ENCODE results near the gene AGPAT4. TPM values are rescaled to one million over a fixed set of nuclear protein-coding genes. Genes with fewer than 3 reads are reported as not detected.

Gene AGPAT4
- total and polyA plus RNA-seq, 2 experiments from 2014 or later = 3.0 to 3.9 TPM

GRCh38 chr6:161162722-161163121 lies 111.1 kb downstream of the AGPAT4 start:
- TF ChIP-seq EZH2 (IDR thresholded peaks at IDR 0.05; ENCODE audit: insufficient read depth, poor library complexity, severe bottlenecking) (no peak), EZH2phosphoT487 (IDR thresholded peaks at IDR 0.05; ENCODE audit: insufficient read depth, low read depth) (no peak)
- Histone ChIP-seq H3K4me2 (ENCODE audit: unreplicated experiment) (no peak overlapping the region), H3K79me2 (ENCODE audit: insufficient read depth) (peaks cover 9% of the 10 kb centered on the region; the same call in 1 of the 2 replicates), H4K20me1 (ENCODE audit: insufficient read depth) (no peaks in the 10 kb centered on the region), H3K4me1 (ENCODE audit: insufficient read depth) (peaks cover 8% of the 10 kb centered on the region), H3K9me3 (ENCODE audit: low read depth) (no peaks in the 10 kb centered on the region), H3K4me3 (no peak overlapping the region), H3K9me2 (ENCODE audit: insufficient read depth) (no peaks in the 10 kb centered on the region), H3K27ac (no peak overlapping the region), H3K36me3 (ENCODE audit: low read depth) (0 out of 2 replicates have a peak, but pooled peaks cover 3% of the 10 kb centered on the region), H2AFZ (no peak overlapping the region), H3K9ac (no peak overlapping the region), H3K27me3 (replicated peaks; ENCODE audit: insufficient read depth) (no peaks in the 10 kb centered on the region), H3F3A (ENCODE audit: insufficient read depth) (no peaks in the 10 kb centered on the region)
- no peak for DNase-seq
- 86 to 92% methylated on average over 9 of the region's 9 CpGs for WGBS, 2 experiments (ENCODE audit: low coverage in 1 of 2, low lambda C conversion rate in 2 of 2, missing lambda C conversion rate in 2 of 2)
- in situ Hi-C loops (cut with MboI) = loop anchor here (10.0 kb wide), 1 partner anchor 202 kb away; no protein-coding TSS in a partner anchor

- in situ Hi-C loops (cut with MboI) = loop anchor here (10.0 kb wide), 1 partner anchor 203 kb away; no protein-coding TSS in a partner anchor
- peak; percentile 66 for DNase-seq
- WGBS, 2 experiments (ENCODE audit: low coverage in 1 of 2, low lambda C conversion rate in 2 of 2, missing lambda C conversion rate in 2 of 2) = 66 to 72% methylated on average over 14 to 16 of the region's 16 CpGs
Observed at GRCh38 chr6:161161889-161162624, 111.8 kb downstream of the AGPAT4 start.

GRCh38 chr6:161161121-161161520 lies 112.7 kb downstream of the AGPAT4 start:
- no peak overlapping the region for H3K27ac ChIP-seq
- DNase-seq = no peak
- H3K36me3 ChIP-seq (ENCODE audit: low read depth) = 0 out of 2 replicates have a peak, but pooled peaks cover 3% of the 10 kb centered on the region
- H3K4me1 ChIP-seq (ENCODE audit: insufficient read depth) = peaks cover 8% of the 10 kb centered on the region
- H2AFZ ChIP-seq = no peak overlapping the region
- no peaks in the 10 kb centered on the region for H3K27me3 ChIP-seq (replicated peaks; ENCODE audit: insufficient read depth)
- no peaks in the 10 kb centered on the region for H3K79me2 ChIP-seq (ENCODE audit: insufficient read depth)
- H3K4me2 ChIP-seq (ENCODE audit: unreplicated experiment) = no peak overlapping the region
- no peaks in the 10 kb centered on the region for H4K20me1 ChIP-seq (ENCODE audit: insufficient read depth)
- TF ChIP-seq EZH2phosphoT487 (IDR thresholded peaks at IDR 0.05; ENCODE audit: insufficient read depth, low read depth) (no peak), EZH2 (IDR thresholded peaks at IDR 0.05; ENCODE audit: insufficient read depth, poor library complexity, severe bottlenecking) (no peak)
- 96 to 98% methylated on average over 15 of the region's 15 CpGs for WGBS, 2 experiments (ENCODE audit: low coverage in 1 of 2, low lambda C conversion rate in 2 of 2, missing lambda C conversion rate in 2 of 2)
- H3K9ac ChIP-seq = no peak overlapping the region
- H3F3A ChIP-seq (ENCODE audit: insufficient read depth) = no peaks in the 10 kb centered on the region
- H3K4me3 ChIP-seq = no peak overlapping the region
- in situ Hi-C loops (cut with MboI) = loop anchor here (10.0 kb wide), 1 partner anchor 204 kb away; no protein-coding TSS in a partner anchor
- no peaks in the 10 kb centered on the region for H3K9me3 ChIP-seq (ENCODE audit: low read depth)
- H3K9me2 ChIP-seq (ENCODE audit: insufficient read depth) = no peaks in the 10 kb centered on the region

More at GRCh38 chr6:161161889-161162624, 111.8 kb downstream of the AGPAT4 start:
- peaks cover 5% of the 10 kb centered on the region; the same call in 1 of the 2 replicates for H3K79me2 ChIP-seq (ENCODE audit: insufficient read depth)
- H3K4me3 ChIP-seq = no peak overlapping the region
- H4K20me1 ChIP-seq (ENCODE audit: insufficient read depth) = no peaks in the 10 kb centered on the region
- no peaks in the 10 kb centered on the region for H3K27me3 ChIP-seq (replicated peaks; ENCODE audit: insufficient read depth)
- no peaks in the 10 kb centered on the region for H3F3A ChIP-seq (ENCODE audit: insufficient read depth)
- no peak overlapping the region for H2AFZ ChIP-seq
- no peak overlapping the region for H3K9ac ChIP-seq
- H3K4me2 ChIP-seq (ENCODE audit: unreplicated experiment) = no peak overlapping the region
- no peak for TF ChIP-seq EZH2phosphoT487 (IDR thresholded peaks at IDR 0.05; ENCODE audit: insufficient read depth, low read depth)
- TF ChIP-seq EZH2 (IDR thresholded peaks at IDR 0.05; ENCODE audit: insufficient read depth, poor library complexity, severe bottlenecking) = no peak
- 0 out of 2 replicates have a peak, but pooled peaks cover 3% of the 10 kb centered on the region for H3K36me3 ChIP-seq (ENCODE audit: low read depth)
- H3K9me2 ChIP-seq (ENCODE audit: insufficient read depth) = no peaks in the 10 kb centered on the region
- peaks cover 8% of the 10 kb centered on the region for H3K4me1 ChIP-seq (ENCODE audit: insufficient read depth)
- H3K27ac ChIP-seq = no peak overlapping the region
- no peaks in the 10 kb centered on the region for H3K9me3 ChIP-seq (ENCODE audit: low read depth)

GRCh38 chr6:161154796-161155335 lies 119.0 kb downstream of the AGPAT4 start:
- H3K4me1 ChIP-seq (ENCODE audit: insufficient read depth) = no peaks in the 10 kb centered on the region
- H3K9me2 ChIP-seq (ENCODE audit: insufficient read depth) = no peaks in the 10 kb centered on the region
- no peak overlapping the region for H3K9ac ChIP-seq
- H2AFZ ChIP-seq = no peak overlapping the region
- no peak overlapping the region for H3K27ac ChIP-seq
- no peak overlapping the region for H3K4me2 ChIP-seq (ENCODE audit: unreplicated experiment)
- TF ChIP-seq EZH2phosphoT487 (IDR thresholded peaks at IDR 0.05; ENCODE audit: insufficient read depth, low read depth) (no peak), EZH2 (IDR thresholded peaks at IDR 0.05; ENCODE audit: insufficient read depth, poor library complexity, severe bottlenecking) (no peak)
- H3K79me2 ChIP-seq (ENCODE audit: insufficient read depth) = no peaks in the 10 kb centered on the region
- no peak overlapping the region for H3K4me3 ChIP-seq
- no peaks in the 10 kb centered on the region for H4K20me1 ChIP-seq (ENCODE audit: insufficient read depth)
- no peaks in the 10 kb centered on the region for H3K27me3 ChIP-seq (replicated peaks; ENCODE audit: insufficient read depth)
- H3F3A ChIP-seq (ENCODE audit: insufficient read depth) = no peaks in the 10 kb centered on the region
- in situ Hi-C loops (cut with MboI) = no loop called here
- no peak for DNase-seq
- no peaks in the 10 kb centered on the region for H3K36me3 ChIP-seq (ENCODE audit: low read depth)
- no peaks in the 10 kb centered on the region for H3K9me3 ChIP-seq (ENCODE audit: low read depth)
- 93 to 96% methylated on average over 13 of the region's 13 CpGs for WGBS, 2 experiments (ENCODE audit: low coverage in 1 of 2, low lambda C conversion rate in 2 of 2, missing lambda C conversion rate in 2 of 2)

All from GM23248 (cell line).